HG03520 (cell line): ENCODE results near the gene ZEB2.

Experiments
- ATAC-seq: cut with Tn5 transposase; IDR thresholded peaks from one replicate; pipeline ENCODE4 v1.9.1; 2021; ENCODE audit warnings: mild to moderate bottlenecking, moderate library complexity; ENCODE audit not compliant: unreplicated experiment

Gene ZEB2

DNA sequence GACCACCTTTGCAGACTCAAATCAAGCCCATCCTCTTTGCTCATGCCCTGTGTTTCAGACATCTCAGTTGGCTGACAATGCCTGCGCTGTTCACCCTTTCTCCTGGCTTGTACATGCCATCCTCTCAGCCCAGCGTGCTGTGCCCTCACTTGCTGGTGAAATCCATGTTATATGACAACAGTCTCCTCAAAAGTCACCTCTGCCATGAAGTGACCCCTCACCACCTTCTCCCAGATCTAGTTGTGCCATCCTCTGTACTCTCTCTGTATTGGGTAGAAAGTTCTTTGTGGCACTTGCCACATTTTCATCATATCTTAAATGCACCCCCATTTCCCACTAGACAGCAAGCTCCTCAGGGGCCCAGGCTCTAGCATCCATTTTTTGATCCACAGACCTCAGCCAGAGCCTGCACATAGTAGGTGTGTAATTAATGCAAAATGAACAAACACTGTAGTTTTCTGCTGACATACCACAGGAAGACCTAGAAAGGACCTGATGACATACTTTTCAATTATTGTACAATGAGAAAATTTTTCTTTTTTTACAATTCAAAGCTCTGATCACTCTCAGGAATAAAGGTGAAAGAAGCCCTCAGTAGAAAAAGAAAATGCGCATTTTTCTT, 22.8 kb downstream of the ZEB2 start:
- ATAC-seq: no peak

DNA sequence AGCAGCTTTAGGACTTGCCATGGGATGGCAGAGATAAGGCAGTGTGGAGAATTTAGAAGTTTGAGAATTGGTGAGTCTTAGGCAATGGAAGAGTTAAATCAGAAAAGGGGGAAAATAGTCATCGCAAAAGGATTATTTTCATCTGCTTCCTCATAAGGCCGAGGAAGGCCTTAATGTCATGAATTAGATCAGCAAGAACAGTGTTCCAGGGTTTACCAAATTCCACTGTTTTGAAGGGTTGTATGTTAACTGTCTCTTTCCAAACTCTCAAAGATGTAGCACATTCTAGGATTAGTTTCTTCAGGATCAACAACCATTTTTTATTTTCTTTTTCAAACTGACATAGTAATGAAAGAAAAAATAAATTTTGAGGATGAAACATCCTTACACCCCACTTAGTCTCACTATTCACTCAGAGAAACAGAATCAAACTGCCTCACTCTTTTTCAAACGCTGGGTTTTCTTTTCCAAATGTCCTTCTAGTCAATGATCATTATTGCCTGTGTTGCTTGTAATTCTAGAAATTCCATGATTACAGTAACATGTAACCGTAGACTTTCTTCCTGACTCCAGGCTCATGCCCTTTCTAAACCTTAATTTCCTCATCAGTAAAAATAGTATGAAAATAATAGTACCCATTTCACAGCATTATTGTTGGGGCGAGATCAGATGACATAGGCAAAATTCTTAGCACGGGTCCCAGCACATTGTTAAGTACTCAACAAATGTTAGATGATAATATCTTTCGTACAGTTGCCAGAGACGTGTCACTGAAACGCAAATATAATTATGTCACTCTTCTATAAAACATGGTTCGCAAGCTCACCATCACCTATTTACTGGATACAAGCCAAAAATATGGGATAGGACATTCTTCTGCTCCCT, 23.6 kb downstream of the ZEB2 start:
- no peak for ATAC-seq

DNA sequence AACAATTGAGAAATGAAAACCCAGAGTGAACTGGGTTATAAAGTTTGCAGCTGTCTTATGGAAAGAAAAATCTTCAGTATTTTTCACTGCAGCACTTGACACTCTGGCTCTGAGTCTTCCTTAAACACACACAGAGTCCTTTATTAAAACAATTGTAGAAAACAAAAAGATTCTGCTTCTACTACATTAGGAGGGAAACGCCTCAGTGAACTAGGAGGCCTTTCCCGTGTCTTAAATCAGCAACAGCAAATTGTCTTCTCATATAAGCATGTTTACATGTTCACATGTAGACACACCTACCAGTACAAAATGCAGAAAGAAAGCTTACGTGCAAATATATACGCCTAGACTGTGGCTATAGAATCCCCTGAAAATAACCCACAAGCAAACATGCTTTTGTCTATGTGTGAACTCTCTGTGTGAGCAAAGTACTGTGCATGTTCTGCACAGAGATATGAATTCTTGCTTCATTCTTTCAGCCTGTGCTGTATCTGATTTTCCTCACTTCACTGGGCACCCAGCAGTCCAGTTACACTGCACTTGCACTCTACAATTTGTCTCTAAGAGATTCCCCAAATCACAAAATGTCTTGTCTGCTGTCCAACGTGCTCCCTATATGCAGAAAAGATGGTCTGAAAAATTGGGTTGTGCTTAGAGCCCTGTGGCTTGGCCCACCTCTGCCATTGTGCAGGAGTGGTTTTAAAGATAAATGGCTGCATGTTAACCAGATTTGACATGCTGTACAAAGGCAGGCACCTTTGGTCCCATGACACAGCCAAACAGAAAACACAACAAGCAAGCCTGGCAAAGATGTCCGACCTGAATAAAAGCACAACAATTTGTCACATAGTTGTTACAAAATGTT, 24.5 kb downstream of the ZEB2 start:
- no peak for ATAC-seq

GRCh38 chr2:144493027-144493809, 26.7 kb downstream of the ZEB2 start:
- ATAC-seq: no peak

GRCh38 chr2:144490857-144491256, 29.1 kb downstream of the ZEB2 start:
- ATAC-seq: no peak

GRCh38 chr2:144490017-144490416, 29.9 kb downstream of the ZEB2 start:
- ATAC-seq: no peak

DNA sequence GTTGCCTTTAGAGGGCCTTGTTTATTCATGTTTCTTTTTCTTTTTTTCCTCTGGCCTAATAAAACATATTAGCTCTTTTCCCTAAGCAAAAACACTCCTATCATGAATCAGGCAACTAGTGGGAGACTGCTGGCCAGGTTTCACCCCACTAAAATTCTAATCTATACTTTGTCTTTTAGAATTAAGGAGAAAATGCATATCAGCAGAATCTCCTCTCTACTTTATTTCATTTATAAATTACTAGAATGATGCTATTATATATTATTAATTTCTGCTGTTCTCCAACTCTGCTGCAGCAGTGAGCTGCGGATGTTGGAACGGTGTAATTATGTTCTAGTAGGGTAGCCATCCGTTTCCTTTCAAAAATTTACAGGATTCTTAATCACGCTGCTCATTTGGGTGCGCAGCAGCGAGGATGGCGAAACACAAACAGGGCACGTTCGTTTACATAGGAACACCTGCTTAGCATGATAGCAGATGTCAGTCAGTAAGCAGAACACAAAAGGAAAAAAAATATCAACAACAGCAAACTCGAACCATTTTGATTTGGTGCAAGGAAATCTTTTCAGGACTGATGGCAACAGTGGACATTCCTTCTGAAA, 30.5 kb downstream of the ZEB2 start:
- no peak for ATAC-seq

GRCh38 chr2:144484201-144484948, 35.5 kb downstream of the ZEB2 start:
- no peak for ATAC-seq

DNA sequence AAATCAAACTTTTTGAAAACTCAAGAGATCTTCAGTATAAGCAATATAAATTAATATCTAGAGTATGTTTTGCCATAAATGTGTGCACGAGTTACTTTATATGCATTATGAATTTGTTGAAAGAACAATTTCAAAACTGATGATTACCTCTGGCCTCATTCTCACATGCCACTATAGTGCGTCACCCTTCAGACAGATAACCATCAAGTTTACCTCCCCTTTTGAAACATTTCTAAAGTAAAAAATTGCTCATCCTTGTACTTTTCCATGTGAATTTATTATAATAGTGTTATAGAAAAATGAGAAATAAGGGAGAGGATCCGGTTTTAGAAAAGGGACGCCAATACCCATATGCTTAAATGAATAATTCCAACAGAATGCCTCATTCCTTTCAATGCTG, 38.3 kb downstream of the ZEB2 start:
- ATAC-seq: no peak

DNA sequence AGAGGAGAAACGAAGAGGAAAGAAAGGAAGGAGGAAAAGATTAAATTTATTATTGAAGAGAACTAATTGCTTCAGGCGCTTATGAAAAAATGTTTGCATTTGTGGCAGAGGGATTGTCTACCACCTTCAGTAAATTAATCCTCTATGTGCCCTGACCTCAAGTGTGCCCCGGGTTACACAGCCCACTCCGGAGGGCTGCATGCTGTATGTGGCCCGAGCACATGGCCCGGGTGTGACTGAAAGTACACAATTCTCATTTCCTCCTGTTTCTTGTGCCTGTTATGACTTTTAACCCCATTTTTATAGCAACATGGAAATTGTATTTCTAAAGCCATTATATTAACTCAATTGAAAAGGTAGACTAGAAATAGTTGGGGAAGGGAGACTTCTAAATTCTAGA, 38.8 kb downstream of the ZEB2 start:
- no peak for ATAC-seq

DNA sequence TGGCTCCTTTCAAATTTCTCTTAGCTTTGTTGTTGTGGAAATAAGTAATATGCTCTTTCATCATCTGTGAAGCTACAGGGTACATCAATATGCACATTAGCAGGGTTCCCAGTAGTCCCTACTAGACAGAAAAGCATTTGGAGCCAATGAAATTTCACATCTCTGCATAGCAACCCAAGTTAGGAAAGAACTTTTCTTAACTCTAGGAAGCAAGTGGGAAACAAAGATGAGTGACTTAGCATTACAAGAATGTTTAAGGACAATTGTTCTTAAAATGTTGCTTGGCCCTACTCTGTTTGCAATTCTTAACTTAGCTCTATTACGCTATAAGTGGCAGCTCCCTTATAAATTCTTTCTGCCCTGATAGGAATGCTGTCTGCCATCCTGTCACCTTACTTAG, 39.6 kb downstream of the ZEB2 start:
- ATAC-seq: no peak

DNA sequence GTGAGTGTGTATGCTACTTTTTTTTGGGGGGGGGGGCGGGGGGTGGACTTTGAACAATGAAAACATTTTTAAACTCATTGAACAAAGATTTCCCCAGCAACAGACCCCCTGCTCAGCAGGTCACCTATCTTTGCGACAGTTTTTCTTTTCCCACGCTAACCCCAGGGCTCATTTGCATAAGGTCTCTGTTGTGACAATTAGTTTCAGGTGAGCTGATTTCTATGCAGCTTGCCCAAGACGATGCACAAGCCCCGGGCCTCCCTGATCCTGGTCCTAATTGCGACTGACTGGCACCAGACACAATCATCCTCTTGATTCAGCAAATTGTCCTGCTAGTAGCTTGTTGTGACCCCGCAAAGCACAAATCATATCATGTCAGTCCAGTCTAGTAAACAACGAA, 40.3 kb downstream of the ZEB2 start:
- ATAC-seq: no peak

DNA sequence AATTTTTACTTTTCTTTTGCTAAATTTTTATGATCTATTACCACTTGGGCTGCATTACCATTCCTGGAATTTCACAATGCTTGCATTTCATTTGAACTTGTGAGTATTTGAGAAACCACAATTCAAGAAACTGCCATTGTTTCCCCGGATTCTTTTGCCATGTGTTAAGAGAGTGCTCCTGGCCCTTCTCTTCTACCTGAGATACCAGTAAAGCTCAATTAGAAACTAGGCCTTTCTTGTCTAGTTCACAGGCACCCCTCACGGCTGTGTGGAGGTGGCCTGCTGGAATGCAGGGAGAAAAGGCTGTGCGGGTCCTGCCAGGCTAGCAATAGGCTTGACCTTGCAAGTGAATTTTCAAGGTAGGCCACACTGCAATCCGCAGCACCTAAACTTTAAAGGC, 40.8 kb downstream of the ZEB2 start:
- no peak for ATAC-seq

GRCh38 chr2:144477957-144478311, 42.0 kb downstream of the ZEB2 start:
- ATAC-seq: no peak

GRCh38 chr2:144477281-144477956, 42.5 kb downstream of the ZEB2 start:
- no peak for ATAC-seq

DNA sequence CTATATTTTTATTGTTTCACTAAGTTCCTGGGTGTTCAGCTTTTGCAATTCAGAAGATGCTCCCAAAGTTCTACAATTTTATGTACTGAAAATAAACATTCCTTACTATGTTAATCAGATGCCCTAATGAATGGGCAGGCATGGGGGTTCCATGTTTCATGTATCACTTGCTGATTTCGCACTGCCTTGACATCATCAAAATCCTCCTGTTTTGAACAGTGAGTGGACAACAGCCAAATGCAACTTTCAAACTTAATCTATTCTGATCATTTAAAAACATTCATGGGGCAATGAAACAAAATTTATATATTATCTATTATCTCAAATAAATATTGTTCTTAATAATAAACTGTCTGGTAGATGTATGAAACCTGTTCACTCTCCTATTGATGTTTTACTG, 43.2 kb downstream of the ZEB2 start:
- no peak for ATAC-seq

- no peak for ATAC-seq
These were observed 44.2 kb downstream of the ZEB2 start for GRCh38 chr2:144475569-144476275.

GRCh38 chr2:144475044-144475443, 44.9 kb downstream of the ZEB2 start:
- ATAC-seq: no peak

DNA sequence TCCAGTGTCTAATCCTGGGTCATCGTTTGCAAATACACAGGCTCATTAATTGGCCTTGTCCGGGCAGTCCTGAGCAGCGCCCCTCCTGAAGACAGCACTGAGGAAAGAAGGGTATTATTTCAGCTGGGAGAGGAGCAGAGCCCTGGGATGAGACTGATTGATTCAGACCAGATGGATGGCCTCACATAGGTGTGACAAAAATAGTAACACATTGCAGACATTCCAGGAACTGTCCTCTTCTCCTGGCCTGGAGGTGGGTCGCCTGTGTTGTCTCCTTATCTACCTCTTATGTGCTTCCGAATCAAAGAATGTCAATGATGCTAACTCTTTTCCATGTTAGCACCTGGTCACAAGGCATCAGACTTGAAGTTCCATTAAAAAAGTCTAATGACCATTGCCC, 45.9 kb downstream of the ZEB2 start:
- ATAC-seq: no peak
